ENCODE measurements around the gene CNPPD1. TPM values are rescaled to one million over a fixed set of nuclear protein-coding genes. Genes with fewer than 3 reads are reported as not detected.

The CNPPD1 gene
- total RNA-seq, 1 donor from 2014 or later = 65.0 TPM

DNA sequence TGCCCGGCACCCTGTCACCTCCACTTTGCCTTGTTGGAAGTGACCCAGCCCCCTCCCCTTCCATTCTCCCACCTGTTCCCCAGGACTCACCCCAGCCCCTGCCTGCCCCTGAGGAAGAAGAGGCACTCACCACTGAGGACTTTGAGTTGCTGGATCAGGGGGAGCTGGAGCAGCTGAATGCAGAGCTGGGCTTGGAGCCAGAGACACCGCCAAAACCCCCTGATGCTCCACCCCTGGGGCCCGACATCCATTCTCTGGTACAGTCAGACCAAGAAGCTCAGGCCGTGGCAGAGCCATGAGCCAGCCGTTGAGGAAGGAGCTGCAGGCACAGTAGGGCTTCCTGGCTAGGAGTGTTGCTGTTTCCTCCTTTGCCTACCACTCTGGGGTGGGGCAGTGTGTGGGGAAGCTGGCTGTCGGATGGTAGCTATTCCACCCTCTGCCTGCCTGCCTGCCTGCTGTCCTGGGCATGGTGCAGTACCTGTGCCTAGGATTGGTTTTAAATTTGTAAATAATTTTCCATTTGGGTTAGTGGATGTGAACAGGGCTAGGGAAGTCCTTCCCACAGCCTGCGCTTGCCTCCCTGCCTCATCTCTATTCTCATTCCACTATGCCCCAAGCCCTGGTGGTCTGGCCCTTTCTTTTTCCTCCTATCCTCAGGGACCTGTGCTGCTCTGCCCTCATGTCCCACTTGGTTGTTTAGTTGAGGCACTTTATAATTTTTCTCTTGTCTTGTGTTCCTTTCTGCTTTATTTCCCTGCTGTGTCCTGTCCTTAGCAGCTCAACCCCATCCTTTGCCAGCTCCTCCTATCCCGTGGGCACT is 5.8 kb upstream of the CNPPD1 start:
- ATAC-seq (no peak), DNase-seq (no peak)
- intact Hi-C loops (cut with micrococcal nuclease) = no loop called here

DNA sequence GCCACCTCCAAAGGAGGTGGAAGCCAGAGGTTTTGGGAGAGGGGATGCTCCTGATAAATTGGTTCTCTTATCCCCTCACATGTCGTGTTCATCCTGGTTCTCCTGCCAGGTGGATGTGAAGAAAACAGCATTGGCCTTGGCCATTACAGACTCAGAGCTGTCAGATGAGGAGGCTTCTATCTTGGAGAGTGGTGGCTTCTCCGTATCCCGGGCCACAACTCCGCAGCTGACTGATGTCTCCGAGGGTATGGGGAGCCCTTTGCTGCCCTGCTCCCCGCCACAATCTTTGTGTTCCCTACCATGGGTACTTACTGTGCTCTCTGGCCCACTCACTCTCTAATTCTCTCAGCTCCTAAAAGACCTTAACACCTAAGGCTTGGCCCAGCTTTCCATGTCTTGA is 4.8 kb upstream of the CNPPD1 start:
- DNase-seq = no peak
- no peak for ATAC-seq
- intact Hi-C loops (cut with micrococcal nuclease) = no loop called here

DNA sequence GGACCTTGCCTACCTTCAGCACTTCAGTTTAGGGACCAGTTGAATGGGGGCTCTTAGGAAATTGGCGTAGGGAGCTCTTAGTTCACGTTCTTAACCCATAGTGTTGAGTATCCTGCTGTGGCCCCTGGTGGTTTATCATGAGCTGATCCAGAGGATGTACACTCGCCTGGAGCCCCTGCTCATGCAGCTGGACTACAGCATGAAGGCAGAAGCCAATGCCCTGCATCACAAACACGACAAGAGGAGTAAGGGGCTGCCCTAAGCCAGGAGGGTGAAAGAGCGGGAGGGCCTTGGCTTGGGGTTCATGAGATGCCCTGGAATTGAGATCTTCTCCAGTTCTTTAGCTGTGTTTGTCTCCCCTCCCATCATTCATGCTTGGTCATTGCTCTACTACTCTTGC is 4.2 kb upstream of the CNPPD1 start:
- no peak for ATAC-seq
- no peak for DNase-seq
- intact Hi-C loops (cut with micrococcal nuclease) = no loop called here

DNA sequence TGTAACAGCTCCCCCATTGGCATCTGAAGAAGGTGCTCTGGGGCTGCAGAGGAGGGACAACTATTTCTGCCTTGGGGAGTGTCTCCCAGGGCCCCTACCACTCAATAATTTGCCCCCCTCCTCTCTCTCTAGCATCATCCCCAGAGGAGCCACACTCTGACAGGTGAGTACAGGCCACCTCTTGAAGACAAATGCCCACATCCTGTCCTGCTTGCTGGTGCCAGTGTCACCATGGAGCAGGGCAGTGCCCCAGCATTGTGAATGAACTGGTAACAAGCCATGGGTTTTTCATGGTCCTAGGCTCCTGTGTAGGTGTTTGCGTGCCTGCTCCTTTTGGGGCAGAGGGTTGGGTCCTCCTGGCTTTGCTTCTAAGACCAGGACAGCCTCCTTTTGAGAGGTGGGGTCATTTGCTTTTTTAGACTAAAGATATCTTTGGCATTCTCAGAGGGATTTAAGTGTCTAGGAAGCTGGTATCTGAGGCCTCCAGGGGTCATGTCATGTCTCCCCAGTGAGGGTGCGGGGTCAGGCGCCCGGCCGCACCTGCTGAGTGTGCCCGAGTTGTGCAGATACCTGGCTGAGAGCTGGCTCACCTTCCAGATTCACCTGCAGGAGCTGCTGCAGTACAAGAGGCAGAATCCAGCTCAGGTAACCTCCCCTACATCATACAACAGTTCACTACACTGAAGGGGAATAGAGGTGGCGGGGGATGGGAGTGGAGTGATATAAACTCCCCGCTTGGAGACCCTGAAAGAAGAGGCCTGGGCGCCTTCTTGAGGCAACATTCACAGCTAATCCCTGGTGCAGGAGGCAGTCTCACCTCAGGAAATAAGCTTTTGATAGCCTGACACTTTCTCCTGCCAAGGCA is 3.1 kb upstream of the CNPPD1 start:
- intact Hi-C loops (cut with micrococcal nuclease) = no loop called here
- ATAC-seq = no peak
- DNase-seq = no peak

DNA sequence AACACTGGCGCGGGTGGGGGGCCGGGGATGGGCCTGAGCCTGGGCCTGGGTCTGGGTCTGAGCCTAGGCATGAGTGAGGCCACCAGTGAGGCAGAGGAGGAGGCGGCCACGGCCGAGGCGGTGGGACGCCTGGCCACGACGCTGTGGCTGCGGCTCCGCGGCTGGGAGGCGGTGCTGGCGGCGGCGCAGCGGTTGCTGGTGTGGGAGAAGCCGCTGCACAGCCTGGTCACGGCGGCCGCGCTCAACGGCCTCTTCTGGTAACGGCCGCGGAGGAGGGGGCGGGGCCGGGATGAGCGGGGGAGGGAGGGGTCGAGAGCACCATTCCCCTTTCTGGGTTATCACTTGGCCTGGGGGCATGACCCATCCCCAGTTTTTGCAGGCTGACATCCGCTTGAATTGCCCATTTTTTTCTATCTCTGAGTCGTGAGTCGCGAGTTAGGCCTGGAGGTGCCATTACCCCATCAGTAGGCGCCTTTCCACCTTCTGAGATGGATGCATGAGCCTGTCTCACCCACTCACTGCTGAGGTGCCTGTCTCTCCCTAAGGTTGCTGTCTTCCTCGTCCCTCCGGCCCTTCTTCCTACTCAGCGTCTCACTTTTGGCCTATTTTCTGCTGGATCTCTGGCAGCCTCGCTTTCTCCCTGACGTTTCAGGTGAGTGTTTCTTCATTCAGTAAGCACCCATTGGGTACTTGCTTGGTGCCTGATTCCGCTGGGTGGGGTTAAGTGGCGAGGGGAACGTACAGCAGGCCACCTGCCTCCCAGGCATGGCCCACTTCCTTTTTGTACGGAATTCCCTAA is 1.9 kb upstream of the CNPPD1 start:
- DNase-seq = peak; percentile 80
- intact Hi-C loops (cut with micrococcal nuclease) = no loop called here
- peak; percentile 6 for ATAC-seq

DNA sequence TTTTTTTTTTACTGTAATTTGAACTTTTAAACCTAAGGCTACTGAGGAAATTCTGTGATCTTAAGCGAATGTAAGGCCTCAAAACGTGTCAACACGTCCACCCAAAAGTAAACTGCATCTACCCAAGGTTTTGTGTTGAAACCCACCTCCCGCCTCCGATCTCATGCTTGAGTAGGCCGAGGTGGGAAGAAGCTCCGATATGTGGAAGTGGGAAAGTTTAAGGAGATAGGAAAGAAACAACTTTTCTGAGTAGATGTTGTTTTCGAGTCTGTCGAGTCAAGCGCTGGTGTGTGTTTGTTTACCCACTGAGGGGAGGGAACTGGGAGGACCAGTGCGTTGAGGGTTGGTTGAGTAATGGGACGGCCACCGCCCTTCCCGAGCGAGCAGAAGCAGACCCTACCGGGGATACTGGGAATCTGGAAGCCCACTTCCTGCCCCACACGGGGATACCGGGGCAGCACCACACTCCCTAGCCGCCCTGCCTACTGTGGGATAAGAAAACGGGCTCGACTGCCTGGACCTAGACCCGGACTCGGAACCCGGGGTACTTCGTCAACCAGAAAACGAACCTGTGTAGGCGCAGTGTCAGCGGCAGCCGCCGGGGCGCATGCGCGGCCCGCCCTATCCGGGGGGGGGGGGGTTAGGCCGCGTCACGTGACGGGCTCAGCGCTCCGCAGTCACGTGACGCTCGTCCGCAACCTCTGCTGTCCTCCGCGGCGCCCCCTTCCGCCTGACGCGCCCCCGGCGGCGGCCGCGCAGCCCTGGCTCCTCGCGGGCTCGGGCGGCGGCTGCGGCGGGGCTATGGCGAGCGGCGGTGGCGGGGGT is 1.0 kb upstream of the CNPPD1 start, which contains the start of gene RETREG2:
TSS of gene RETREG2 (plus strand) at position 724 of the 825 bp plus-strand sequence. CDS start at position 802, 78 bp downstream.
- intact Hi-C loops (cut with micrococcal nuclease) = no loop called here
- DNase-seq (peak; percentile 92), ATAC-seq (peak; percentile 81)

DNA sequence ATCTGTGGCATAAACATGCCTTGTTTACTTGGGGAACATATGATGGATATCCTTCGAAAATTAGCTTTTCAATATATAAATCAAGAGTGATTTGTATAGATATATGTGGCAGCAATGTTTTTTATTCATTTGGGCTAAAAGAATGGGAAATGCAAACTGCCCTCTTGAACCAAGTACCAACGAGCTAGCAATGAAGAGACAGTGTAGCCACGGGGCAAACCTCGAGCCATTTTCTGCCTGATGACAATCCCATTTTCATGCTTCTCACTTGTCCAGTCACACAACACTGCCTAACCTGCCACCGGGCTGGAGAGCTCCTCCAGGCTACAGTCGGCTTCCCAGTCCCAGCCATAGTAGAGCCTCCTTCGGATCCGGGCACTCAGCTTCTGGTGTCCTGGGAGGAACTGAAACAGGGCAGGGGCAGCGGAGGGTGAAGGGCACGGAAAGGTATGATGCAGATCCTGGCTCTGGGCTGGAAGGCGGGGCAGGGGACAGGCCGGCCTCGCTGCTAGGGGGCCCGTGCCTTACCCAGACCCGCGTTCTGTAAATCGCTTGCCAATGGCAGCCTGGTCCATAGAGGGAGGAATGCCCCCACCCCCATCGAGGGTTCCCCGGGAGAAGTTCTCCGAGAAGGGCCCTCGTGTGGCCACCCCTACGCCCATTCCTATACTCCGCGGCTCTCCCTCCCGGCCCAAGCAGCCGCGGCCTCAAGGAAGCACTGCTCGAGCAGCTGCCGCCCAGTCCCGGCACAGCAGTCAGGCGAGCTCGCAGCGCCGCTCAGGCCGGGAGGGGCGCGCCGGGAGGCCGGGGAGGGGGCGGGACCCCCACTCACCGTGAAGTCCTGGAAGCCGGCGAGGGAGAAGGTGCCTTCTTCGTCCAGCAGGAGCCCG is 552 bp downstream of the CNPPD1 start:
- intact Hi-C loops (cut with micrococcal nuclease) = no loop called here
- DNase-seq (peak; percentile 66), ATAC-seq (peak; percentile 43)

DNA sequence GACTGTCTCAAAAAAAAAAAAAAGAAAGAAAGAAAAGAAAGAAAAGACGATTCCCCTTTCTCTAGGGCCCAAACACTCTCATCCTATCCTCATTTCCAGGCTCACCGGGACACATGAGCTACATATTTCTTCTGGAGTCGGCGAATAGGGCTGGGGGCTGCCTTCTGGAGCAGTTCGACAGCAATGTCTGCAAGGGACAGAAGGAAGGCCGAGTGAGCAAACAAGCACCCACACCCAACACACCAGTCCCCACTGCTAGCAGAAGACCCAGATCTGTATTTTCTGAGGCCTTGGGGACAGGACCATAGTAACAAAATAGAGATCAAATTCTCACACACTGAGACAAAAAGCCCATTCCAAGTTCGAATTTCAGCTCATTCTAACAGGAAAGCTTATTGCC is 1.2 kb downstream of the CNPPD1 start:
- intact Hi-C loops (cut with micrococcal nuclease) = no loop called here
- no peak for DNase-seq
- ATAC-seq = no peak

DNA sequence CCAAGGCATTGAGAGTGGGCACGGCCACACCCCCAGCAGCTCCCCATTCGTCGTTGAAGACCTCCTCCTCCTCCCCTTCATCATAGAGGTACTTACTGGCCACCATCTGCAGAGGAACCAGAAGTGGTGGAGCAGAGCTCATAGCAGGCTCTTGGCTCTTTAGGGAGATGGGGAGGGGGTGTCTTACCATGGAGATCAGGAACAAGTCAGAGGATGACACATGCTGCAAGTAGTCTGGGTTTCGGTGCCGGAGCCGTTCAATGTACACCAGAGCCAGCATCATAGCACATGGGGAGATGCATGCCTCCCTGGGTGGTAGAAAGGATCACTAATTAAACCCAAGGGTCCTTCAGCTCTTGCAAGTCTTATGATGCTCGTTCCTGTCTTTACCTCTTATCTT is 1.9 kb downstream of the CNPPD1 start:
- intact Hi-C loops (cut with micrococcal nuclease) = no loop called here
- no peak for DNase-seq
- no peak for ATAC-seq

DNA sequence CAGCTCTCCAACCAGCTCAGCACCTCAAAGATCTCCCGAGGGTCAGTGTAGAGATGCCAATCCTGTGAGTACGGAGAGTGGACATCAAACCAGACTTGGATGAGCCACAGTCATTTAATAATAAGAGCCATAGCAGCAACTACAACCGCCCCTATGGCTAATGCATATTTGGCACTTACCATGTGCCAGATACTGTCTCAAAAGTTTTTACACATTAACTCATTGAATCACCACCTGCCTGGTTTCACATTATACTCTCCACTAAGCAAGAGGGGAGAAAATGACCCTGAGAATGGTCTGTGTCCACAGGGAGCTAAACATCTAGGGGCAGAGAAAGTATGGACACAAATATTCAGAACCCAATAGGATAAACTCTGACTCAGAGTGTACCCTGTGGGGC is 2.6 kb downstream of the CNPPD1 start:
- intact Hi-C loops (cut with micrococcal nuclease) = no loop called here
- DNase-seq = no peak
- ATAC-seq = no peak

DNA sequence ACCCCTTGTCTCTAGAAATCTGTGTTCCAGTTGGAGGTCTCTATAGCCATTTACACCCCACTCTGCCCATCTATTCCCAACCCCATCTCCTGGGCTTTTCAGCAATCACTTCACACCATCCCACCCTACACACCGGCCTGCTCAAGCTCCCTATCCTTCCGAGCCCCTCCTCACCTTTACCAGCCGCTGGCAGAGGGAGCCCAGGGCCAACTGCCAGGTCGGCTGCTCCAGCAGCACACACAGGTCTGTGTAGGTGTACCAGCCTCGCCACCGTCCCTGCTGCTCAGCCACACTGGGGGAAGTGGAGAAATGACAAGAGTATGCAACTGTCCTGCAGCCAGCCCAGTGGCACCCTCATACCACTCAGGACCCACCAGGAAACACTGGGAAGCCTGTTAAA is 3.5 kb downstream of the CNPPD1 start:
- intact Hi-C loops (cut with micrococcal nuclease) = no loop called here
- no peak for DNase-seq

DNA sequence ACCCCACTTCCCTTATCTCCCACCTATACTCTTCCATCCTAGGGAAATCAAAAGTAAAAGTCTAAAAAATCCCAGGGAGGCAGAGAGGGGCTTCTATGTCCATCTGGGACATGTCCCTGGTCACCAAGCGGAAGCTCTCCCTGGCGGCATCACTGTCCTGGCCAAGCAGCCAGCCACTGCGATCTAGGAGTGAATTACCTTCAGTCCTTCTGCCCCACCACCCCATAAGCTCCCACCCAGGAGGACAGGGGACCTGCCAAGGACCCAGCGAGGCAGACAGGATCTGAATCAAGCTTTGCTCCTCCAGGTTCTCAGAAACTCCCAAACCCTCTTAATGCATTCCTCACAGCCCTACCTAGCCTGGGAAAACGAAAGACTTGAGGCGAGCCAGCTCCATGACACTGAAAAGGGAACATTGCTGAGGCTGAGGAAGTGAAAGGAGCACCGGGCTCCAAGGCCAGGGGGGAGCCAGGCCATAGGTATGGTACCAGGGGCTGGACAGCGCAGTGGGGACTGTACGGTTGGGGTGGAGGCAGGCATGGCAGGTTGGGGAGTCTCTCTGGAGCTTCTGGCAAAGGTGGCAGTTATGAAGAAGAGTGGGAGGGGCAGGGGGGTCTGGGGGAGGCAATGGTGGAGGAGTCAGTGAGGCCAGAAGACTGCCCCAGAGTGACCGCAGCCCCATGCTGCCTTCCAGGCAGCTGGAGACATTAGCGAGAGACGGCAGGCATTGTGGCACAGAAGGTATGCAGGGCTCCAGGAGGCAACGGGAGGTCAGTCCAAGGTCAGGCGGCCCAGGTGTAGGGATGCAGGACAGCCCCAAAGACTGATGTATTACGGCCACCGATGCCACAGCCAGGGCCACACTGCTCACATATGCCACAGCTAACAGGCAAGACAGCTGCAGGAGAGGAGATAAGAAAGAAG is 4.2 kb downstream of the CNPPD1 start:
- DNase-seq (no peak), ATAC-seq (no peak)
- intact Hi-C loops (cut with micrococcal nuclease) = no loop called here

More for the DNA sequence above, 3.5 kb downstream of the CNPPD1 start:
- ATAC-seq = no peak

DNA sequence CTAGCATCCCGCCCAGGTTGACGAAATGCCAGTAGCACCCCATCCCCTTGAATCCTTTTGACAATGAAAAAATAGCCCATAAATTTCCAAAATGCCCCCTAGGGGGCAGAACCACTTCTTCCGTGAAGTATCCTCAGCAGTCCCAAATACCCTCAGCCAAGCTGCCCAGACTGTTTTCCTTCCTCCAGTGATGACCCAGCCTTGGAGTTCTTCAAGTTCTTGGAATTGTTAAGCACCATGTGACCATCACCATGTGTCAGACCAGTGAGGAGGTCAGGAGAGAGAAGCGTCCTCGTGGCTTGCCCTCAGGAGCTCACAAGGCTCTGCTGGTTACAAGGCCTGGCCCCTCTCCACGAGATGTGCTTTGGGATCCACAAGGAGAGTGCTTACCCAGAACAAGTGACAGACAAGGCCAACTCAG is 5.5 kb downstream of the CNPPD1 start:
- DNase-seq = peak; percentile 54
- ATAC-seq = peak; percentile 66
- intact Hi-C loops (cut with micrococcal nuclease) = no loop called here

DNA sequence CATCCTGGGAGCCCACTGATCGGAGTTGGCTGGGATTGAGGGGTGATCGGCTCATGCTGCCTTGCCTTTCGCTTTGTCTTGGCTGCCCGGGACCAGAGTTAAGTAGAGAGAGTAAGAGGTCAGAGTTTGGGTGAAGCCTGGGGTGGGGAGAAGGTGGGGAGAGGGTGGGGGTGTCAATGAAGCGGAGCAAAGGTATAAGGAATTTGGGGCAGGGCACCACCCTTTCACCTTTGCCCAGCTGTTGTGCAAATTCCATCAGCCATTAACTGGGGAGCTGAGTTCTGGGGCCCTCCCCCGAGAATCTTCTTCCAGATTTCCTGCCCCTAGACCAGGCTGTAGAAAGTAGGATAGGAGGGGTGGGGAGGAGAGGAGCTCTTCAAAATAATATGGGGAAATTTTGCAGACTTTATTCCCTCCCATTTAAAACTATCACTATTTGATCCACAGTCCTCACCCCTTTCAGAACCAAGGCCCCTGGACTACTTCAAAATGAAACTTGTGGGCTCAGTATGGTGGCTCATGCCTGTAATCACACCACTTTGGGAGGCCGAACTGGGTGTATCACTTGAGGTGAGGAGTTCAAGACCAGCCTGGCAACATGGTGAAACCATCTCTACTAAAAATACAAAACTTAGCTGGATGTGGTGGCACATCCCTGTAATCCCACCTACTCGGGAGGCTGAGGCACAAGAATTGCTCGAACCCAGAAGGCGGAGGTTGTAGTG is 6.6 kb downstream of the CNPPD1 start, which contains the start of gene SLC23A3:
TSS of gene SLC23A3 (minus strand) at position 100 of the 725 bp plus-strand sequence. CDS start at position 55, 45 bp downstream.
- DNase-seq (no peak), ATAC-seq (no peak)
- intact Hi-C loops (cut with micrococcal nuclease) = no loop called here

DNA sequence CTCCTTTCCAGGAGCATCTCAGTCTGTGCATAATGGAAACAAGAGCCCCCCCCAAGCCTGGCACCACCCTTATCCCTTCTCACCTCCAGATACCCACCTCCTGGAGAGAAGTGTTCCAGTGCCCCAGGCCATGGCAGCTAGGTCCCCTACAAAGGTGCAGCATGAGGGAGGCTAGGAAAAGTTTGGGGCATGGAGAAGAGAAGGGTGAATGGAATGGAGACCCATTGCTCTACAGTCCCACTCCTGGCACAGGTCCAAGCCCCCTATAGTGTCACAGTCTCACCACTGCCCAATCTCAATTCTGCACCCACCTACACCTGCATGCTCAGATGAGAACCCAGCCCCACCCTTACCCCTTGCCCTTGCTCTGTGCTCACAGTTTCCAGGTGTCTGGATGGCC is 7.8 kb downstream of the CNPPD1 start:
- ATAC-seq (no peak), DNase-seq (no peak)
- intact Hi-C loops (cut with micrococcal nuclease) = no loop called here

DNA sequence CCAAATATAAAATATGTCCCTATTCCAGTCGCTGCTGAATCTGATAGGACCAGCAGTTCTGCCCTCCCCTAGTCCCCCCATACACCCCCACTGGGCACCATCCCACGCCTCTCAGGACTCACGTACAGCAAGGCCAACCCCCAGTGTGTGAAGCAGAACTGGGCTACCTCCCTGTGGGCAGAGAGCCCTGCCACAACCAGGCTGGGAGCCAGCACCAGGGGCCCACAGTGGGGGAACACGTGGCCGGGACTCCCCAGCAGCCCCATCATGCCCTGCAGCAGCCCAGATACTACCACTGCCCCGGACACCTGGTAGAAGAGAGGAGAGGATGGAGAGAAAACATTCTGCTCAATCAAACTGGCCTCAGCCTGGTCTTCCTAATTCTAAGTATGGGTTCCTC is 8.2 kb downstream of the CNPPD1 start:
- intact Hi-C loops (cut with micrococcal nuclease) = no loop called here
- no peak for DNase-seq
- ATAC-seq = peak; percentile 12

Measured in left ventricle myocardium superior (tissue), 1 donor.